Hepatocyte (in vitro differentiated cells): ENCODE data around the gene PRR27.

Experiments
- CTCF ChIP-seq: fragments of 200-600 bp; sonication (generic); IDR thresholded peaks from 2 replicates; pipeline ENCODE4 v1.5.1; 2016; ENCODE audit warnings: antibody characterized with exemption, mild to moderate bottlenecking; ENCODE audit not compliant: poor library complexity
- EZH2phosphoT487 ChIP-seq: fragments of 200-600 bp; sonication (generic); IDR thresholded peaks from one replicate; pipeline ENCODE4 v1.6.1; 2018; ENCODE audit warnings: antibody characterized with exemption, mild to moderate bottlenecking, low read depth, moderate library complexity; ENCODE audit not compliant: unreplicated experiment, severe bottlenecking

- TF ChIP-seq CTCF (no peak), EZH2phosphoT487 (no peak)
Observed at GRCh38 chr4:70192895-70193294, 38.9 kb downstream of the PRR27 start.
